HG02571 (cell line): ENCODE results near the gene DLEC1.

Experiments used
- ATAC-seq: cut with Tn5 transposase; IDR thresholded peaks from one replicate; pipeline ENCODE4 v1.9.1; 2021; ENCODE audit warnings: mild to moderate bottlenecking, moderate library complexity; ENCODE audit not compliant: unreplicated experiment

Gene DLEC1, protein sequence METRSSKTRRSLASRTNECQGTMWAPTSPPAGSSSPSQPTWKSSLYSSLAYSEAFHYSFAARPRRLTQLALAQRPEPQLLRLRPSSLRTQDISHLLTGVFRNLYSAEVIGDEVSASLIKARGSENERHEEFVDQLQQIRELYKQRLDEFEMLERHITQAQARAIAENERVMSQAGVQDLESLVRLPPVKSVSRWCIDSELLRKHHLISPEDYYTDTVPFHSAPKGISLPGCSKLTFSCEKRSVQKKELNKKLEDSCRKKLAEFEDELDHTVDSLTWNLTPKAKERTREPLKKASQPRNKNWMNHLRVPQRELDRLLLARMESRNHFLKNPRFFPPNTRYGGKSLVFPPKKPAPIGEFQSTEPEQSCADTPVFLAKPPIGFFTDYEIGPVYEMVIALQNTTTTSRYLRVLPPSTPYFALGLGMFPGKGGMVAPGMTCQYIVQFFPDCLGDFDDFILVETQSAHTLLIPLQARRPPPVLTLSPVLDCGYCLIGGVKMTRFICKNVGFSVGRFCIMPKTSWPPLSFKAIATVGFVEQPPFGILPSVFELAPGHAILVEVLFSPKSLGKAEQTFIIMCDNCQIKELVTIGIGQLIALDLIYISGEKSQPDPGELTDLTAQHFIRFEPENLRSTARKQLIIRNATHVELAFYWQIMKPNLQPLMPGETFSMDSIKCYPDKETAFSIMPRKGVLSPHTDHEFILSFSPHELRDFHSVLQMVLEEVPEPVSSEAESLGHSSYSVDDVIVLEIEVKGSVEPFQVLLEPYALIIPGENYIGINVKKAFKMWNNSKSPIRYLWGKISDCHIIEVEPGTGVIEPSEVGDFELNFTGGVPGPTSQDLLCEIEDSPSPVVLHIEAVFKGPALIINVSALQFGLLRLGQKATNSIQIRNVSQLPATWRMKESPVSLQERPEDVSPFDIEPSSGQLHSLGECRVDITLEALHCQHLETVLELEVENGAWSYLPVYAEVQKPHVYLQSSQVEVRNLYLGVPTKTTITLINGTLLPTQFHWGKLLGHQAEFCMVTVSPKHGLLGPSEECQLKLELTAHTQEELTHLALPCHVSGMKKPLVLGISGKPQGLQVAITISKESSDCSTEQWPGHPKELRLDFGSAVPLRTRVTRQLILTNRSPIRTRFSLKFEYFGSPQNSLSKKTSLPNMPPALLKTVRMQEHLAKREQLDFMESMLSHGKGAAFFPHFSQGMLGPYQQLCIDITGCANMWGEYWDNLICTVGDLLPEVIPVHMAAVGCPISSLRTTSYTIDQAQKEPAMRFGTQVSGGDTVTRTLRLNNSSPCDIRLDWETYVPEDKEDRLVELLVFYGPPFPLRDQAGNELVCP (N-terminal part only)

DNA sequence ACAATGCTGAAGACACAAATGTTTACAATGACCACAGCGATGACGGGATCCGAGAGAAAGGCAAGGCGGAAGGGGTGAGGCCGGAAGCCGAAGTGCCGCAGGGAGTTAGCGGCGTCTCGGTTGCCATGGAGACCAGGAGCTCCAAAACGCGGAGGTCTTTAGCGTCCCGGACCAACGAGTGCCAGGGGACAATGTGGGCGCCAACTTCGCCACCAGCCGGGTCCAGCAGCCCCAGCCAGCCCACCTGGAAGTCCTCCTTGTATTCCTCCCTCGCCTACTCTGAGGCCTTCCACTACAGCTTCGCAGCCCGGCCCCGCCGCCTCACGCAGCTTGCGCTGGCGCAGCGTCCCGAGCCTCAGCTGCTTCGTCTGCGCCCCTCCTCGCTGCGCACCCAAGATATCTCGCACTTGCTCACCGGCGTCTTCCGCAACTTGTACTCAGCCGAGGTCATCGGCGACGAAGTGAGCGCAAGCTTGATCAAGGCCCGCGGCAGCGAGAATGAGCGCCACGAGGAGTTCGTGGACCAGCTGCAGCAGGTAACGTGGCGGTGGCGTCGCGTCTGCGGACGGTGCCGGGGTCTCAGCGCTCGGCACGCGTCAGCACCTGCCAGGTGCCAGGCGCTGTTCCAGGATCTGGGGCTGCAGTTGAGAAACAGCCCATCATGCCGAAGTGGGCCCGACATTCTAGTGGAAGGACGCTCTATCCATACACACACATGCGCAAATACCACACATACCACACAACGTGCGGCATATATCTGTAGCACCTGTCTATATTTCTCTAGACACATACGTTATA is at the start of gene DLEC1:
TSS of gene DLEC1 (plus strand) at position 108 of the 798 bp plus-strand sequence. CDS start at position 126, 18 bp downstream.
- peak; percentile 84 for ATAC-seq

DNA sequence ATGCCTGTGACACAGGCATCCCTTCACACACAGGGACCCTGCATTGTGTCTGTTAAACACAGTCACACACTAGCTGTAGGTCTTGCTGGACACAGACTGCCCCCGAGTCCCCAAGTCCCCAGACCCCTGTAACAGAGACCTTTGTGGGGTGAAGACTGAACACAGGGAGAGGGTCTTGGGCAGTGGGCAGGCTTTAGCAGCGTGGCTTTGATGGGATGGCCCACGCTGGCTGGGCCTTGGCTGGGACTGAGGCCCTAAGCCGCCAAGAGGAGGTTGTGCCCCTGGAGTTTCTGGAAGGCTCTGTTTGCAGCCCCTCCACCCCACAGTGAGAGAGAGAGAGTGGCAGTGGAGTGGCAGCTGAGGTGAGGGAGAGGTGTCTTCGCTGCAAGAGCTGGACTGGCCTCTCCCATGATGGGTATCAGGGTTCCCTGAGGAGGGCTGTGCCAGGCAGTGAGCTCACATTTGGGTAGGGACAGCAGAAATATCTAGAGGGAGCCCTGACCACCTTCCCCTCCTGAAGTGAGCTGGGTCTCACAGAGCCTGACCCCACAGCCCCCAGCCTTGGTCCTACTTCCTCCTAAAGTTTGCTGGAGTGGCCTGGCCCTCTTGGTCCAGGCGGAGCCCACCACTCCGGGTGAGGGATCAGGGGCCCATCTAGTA is 49.1 kb upstream of the DLEC1 start:
- no peak for ATAC-seq

DNA sequence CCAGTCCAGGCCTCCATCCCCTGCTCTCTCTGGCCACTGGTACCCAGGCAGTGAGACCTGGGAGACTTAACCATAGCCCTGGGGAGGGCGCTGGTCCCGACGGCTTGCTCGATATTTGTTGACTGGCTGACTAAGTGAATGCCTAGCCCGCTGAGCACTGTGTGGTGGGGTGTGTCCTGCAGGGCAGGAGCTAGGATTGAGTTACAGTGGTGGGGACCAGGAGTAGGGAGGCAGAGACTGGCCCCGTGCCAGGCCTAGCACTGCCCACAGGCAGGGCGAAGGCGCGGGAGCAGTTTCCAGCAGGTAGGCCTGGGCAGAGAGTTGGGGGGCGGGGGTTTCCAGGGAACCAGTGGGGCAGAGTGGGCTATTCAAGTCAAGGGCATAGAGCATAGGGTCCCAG is 48.5 kb upstream of the DLEC1 start, which contains the start of gene VILL:
TSS of gene VILL (plus strand) at position 260 of the 400 bp plus-strand sequence. CDS start 2,887 bp downstream, outside the sequence.
- no peak for ATAC-seq

DNA sequence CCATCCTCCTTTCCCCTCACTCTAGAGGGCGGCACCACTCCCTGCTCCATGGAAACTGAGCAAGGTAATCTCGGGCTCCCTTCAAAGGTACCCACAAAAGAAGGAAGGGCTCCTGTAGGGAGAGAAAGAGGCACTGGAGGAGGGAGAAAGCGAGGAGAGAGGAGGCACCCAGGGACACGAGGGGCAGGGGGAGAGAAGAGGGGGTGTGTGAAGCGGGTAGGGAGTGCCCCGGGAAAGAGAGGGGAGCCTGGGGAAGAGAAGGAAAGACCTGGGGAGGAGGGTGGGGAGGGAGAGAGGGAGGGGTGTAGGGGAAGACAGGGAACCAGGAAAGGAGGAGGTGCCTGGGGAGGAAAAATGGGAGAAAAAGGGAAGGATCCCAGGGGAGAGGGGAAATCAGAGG is 47.9 kb upstream of the DLEC1 start:
- no peak for ATAC-seq

DNA sequence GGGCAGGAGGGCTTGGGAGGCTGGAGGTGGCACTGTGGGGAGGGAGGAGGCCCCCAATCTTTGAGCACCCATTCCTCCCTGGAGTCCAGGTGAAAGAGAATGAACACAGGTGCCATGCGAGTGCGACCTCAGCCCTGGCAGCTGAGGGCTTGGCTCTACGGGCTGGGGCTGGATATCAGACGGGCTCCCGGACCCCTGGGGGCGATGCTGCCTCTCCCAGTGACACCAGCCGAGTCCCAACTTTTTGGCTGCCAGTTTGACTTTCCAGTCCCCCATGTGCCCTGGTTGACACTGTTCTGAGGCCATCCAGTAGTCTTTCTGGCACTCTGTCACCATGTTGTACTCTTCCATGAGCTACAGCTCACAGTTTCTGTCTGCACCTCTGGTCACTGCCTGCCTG is 47.2 kb upstream of the DLEC1 start:
- ATAC-seq, result no peak

DNA sequence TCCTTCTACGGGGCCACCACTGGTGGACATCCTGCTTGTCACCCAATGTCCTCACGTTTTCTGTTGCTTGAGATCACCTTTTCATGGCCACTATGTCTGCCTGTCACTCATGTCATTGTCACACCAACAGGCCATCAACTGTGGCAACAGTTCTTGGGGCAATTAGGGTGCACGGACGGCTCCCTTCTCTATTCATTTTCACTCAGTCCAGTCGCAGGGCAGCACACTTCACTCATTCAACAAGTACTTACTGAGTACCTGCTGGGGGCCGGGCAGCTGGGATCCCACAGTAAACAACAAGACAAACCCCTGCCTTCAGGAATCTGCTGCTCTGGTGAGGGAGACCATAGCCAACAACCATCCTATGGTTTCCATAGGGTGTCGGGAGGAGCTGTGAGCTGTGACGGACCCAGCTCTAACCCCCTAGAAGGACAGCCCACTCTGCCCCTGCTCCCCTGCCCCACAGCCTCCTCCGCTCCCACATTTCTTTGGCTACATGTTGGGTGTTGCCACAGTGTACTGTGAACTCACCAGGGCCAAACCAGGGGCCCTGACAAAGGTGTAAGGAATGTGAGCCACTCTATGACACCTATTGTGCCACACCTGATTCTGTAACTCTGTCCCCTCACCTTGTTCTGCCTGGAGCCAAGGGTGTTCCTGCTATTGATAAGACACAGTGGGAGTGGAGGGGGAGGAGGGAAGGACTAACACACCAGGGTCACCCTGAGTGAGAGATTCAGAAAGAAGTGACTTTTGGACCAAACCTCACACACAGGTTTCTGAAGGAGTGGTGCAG is 46.5 kb upstream of the DLEC1 start:
- ATAC-seq, result no peak

DNA sequence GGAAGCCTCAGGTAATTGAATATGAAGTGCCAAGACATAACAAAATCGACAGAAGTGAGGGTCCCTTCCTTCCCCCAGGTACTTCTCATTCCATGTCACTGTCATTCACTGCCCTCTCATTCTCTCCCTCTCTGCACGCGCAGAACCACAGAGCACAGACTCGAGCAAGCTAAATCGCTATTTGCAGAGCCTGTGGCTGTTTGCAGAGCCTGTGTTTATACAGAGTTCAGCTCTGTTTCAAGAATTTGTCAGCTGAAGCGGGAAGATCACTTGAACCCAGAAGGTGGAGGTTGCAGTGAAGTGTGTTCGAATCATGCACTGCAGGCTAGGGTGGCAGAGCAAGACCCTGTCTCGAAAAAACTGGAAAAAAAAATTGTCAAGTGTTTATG is 45.9 kb upstream of the DLEC1 start:
- ATAC-seq, result no peak

DNA sequence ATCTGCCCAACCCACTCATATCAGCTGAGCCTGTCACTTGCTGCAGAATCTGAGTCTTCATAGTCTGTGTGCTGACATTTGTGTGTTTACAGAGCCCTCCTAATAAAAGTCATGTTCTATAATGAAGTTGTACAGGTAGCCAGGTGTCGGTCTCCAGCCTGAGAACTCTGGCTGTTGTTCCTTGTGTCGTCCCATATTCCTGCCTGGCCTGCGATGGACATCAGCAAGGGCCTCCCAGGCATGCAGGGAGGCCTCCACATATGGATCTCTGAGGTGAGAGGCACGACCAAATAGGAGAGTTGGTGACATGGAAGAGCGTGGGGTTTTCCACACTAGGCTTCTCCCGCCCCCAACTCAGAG is 45.6 kb upstream of the DLEC1 start:
- no peak for ATAC-seq

DNA sequence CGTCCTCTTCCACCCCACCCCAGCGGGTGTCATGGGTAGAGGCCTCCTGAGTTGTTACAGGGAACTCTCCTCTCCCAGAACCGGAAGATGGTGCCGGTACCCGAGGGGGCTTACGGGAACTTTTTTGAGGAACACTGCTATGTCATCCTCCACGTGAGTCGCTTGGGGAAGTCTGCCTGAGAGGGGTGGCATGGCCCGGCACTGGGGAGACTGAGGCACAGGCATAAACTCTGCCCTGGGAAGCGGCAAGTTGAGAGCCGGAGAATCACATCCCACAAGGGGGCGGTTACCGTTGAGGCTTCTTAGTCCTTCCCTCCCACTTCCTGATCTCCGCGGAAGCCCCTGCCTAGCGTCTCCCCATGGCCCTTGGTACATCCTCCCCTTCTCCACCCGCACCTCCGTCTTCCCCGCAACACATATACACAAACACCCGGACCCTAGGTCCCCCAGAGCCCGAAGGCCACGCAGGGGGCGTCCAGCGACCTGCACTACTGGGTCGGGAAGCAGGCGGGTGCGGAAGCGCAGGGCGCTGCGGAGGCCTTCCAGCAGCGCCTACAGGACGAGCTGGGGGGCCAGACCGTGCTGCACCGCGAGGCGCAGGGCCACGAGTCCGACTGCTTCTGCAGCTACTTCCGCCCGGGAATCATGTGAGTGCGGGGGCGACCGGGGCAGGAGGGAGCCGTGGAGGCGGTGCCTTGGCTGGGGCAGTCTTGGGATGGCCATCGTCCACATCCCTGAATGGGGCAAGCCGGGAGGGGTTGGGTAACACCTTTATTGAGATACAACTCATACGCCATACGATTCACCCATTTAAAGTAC is 45.0 kb upstream of the DLEC1 start:
- peak; percentile 50 for ATAC-seq

DNA sequence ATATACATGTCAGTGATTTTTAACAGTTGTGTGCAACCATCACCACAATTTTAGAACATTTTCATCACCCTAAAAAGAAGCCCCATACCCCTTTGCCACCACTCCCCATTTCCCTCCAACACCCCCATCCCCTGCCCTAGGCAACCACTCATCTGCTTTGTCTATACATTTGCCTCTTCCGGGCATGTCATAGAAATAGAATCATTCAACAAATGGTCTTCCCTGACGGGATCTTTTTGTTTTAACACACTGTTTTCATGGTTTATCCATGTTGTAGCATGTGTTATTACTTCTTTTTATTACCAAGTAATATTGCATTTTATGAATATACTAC is 44.4 kb upstream of the DLEC1 start:
- no peak for ATAC-seq

DNA sequence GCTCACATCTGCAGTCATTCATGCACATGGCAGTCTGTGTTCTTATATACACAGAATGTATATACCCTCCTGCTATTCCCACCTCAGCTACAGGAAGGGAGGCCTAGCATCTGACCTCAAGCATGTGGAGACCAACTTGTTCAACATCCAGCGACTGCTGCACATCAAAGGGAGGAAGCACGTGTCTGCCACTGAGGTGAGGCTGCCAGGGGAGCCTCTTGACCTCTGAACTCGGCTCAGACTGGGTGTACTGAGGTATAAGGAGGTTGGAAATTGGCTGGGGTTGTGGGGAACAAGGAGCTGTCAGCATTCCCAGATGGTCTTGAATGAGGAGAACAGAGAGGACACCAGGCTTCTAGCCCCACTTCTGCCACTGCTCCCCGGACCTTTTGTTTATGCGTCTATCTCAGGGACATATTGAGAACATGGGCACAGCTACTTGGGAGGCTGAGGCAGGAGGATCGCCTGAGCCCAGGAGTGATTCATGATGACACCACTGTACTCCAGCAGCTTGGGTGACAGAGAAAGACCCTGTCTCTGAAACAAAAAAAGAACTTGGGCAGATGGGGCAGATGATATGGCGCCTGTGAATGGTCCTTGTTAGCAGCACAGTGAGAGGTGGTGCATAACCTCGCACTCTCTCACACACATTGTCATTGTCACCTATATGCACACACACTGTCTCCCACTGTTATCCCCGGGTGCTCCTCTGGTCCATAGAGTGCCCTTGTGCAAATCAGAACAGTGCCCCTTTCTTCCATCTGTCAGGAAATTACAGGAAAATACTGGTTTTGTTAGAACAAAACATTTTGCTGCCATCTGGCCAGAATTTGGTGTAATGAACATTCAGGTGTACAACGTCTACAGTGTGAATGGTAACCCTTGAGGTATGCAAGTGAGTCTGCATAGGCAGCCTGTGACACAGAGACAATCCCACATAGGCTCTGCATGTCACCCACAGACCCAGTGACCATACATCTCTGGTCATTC is 43.1 kb upstream of the DLEC1 start:
- ATAC-seq, result no peak

DNA sequence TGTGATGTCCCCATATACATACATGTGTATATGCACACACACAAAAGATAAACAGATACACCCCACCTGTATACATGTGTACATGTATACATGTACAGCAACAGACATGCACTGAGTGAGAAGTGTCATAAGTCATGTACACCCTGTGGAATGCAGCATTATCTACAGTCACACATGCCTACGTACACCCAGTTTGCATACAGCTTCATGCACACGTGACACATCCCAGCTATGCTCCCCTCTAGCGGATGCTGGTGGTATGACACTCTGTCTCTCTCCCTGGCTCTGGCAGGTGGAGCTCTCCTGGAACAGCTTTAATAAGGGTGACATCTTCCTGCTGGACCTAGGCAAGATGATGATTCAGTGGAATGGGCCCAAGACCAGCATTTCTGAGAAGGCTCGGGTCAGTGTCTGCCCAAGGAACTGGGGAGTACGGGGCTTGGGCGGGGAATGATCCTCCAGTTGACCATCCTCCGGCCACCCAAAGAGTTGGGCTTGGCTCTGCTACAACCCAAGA is 42.2 kb upstream of the DLEC1 start:
- ATAC-seq, result peak; percentile 47

DNA sequence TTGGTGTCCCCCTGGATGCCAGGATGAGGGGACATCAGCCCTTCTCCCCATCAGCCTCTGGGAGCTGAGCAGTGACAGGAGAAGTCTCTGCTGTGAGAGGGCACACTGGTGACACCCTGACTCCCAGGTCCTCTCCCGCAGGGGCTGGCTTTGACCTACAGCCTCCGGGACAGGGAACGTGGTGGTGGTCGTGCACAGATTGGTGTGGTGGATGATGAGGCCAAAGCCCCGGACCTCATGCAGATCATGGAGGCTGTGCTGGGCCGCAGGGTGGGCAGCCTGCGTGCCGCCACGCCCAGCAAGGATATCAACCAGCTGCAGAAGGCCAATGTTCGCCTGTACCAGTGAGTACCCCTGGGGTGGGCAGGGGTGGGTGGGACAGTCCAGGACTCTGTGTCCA is 41.7 kb upstream of the DLEC1 start:
- no peak for ATAC-seq

DNA sequence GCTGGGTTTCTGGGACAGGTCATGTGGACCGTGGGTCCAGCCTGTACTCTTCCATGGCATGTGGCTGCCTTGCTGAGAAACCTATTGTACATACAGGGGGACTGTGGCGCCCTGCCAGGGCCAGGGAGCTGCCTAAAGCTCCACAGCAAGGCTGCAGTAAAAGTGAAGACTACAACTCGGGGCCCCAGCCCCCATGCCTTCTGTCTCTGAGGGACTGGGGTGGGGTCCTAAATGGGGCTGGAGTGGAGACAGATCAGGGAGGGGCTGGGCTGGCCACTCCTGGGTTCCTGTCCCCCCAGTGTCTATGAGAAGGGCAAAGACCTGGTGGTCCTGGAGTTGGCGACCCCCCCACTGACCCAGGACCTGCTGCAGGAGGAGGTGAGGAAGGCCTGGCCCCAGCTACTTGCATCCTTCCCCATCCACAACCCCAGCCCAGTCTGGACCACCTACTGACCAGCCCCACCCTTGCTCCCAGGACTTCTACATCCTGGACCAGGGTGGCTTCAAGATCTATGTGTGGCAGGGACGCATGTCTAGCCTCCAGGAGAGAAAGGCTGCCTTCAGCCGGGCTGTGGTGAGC is 41.1 kb upstream of the DLEC1 start:
- no peak for ATAC-seq

DNA sequence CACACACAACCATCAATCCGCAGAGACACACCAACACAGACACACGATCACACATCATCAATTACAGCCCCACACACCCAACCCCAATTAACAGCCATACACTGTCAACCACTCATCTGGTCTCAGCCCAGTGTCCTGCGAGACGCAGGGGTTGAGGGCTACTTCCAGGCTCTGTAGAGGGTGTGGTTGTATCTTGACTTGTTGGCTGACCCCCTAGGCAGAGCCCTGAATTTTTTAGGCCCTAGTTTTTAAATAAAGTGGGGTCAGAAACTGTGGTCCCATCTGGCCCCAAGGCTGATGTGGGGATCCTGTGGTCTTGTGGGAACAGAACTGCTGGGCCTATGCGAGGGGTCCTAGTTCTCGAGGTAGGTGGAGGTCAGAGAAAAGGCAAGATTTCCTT is 39.2 kb upstream of the DLEC1 start:
- ATAC-seq, result no peak

DNA sequence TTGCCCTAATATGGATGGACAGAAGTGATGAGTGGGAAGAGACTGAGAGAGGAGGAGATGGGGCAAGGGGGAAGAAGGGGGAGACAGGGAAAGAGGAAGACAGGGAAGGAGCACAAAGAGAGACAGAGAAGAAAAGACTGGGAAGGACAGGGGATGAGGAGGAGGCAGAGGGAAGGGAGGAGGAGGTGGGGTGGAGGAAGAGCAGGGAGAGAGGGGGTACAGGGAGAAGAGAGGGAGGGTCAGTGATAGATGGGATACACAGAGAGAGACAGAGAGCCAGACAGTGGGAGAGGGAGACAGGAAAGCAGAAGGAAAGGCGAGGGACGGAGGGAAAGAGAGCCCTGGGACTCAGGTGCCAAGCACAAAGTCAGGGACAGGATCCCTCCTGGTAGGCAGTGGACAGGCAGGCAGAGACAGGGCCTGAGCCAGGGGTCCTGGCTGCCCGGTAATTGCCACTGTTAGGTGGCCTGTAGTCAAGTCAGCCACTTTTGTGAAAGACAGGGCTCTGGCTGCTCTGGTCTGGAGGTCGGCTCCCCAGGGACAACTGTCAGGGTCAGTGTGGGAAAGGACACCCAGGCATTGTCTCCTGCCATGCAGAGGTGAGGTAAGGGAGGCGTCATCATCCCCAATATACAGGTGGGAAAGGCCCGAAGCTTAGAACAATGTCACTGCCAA is 38.6 kb upstream of the DLEC1 start:
- ATAC-seq, result no peak
